Stimulated activated CD4-positive, alpha-beta T cell treated with anti-CD3 and anti-CD28 coated beads, Interleukin-1b, Interleukin-23, amount 100 ng/mL, for 24 hours (primary cell): ENCODE measurements around the gene WSCD2.

Experiments
- DNase-seq, 4 experiments: peaks; one replicate each; pipeline ENCODE4 v3.0.0-alpha.2; 2020; ENCODE audit warnings: low read depth in 4 of 4, low spot score in 1 of 4

Gene WSCD2

DNA sequence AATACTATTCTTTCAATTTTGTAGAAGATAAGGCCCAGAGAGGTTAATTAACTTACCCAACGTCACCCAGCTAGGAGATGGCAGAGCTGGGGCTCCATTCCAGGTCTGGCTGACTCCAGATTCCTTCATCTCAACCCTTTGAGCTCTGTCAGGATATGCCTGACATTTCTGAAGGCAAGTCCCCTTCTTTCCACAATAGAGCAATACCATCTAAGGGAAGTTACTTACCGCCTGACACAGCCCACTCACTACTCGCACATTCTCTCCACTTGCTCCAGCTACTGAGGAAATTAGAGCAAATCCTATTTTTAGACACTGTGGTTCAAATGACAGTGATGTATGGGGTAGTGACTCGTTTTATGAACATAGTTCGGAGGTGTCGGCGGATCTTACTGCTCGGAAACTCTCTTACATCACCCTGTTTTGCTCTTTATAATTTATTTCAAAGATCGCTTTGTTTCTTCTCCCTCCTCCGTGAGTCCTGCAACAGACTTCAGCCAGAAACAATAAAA is 2.0 kb upstream of the WSCD2 start:
- no peak for DNase-seq

DNA sequence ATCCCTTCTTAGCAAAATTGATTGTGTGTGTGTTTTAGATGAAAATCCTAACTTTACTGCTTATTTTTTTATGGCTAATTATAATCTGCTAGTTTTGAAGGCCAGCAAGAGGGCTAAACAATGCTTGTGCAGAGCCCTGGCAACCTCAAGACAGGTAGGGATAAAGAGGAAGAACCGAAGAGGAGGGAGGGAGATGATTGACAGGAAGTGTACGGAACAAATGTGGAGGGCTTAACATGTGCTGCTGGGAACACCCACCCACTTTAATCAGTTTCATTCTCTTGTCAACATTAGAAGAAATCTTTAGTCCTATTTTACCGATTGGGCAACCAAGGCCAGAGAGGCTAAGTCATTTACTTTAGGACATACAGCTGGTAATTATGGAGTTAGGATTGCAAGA is 1.4 kb upstream of the WSCD2 start:
- no peak for DNase-seq

DNA sequence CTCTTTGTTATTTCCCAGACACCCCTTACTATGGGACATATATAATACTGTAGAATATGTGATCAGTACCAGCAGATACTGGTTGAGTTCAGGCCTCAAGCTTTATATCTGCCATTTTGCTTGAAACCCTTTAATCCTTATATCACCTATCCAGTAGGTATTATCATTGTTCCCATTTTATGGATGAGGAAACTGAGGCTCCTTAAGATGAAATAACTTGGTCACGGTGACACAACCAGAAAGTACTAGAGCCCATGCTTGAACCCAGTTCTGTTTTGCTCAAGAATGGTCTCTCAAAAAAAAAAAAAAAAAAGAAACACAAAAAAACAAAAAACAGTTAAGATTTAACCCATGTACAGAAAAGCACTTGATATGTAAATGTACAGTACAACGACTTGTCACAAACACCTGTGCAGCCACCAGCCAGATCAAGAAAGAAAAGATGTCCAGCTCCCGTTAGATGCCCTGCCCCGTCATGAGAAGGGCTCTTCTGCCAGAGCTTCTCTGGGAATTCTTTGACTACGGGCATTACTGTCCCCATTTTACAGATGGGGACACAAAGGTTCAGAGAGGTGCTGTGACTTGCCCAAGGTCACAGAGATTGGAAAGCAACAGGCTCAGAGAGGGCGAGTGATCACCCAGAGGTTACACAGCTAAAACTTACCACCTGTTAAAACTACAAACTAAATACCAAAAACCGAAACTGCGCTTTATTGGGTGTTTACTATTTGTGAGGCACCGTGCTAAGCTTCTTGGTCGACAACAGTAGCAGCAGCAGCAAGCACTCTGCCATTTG is 669 bp upstream of the WSCD2 start:
- DNase-seq: no peak

DNA sequence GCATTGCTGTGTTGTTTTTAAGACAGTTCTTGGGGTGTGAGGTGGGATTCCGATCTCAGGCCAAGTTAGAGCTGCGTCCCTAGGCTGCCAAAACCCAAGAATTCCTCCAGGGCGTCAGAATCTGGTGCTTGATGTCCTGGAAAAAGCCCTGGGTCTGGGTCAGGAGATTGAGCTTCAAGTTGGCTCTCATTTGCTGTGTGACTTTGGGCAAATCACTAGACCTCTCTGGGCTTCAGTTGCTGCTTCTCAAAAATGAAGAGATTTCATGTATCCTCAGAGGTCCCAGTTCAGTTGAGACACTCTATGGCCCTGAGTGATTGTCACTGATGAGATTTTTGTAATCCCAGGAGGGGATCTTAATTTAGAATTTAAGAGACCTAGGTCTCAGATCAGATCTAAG is 1.9 kb downstream of the WSCD2 start:
- no peak for DNase-seq

GRCh38 chr12:108131657-108132126 is 2.6 kb downstream of the WSCD2 start:
- no peak for DNase-seq

- DNase-seq: no peak
Observed at GRCh38 chr12:108133482-108133881, 4.4 kb downstream of the WSCD2 start.

- no peak for DNase-seq
Observed at GRCh38 chr12:108134744-108135143, 5.7 kb downstream of the WSCD2 start.

DNA sequence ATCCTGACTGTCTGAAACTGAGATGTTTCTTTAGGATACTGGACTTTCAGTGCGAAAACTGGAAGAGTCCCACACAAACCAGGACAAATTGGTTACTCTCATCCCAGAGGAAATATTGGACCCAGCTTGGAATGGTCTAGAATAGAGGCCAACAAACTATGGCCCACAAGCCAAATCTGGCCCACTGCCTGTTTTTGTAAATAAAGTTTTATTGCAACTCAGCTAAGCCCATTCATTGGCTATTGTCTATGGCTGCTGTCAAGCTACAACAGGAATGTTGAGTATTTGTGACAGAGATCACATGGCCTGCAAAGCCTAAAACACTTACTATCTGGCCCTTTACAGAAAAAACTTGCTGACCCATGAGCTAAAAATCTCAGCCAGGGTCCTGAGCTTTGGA is 6.5 kb downstream of the WSCD2 start:
- DNase-seq: no peak

DNA sequence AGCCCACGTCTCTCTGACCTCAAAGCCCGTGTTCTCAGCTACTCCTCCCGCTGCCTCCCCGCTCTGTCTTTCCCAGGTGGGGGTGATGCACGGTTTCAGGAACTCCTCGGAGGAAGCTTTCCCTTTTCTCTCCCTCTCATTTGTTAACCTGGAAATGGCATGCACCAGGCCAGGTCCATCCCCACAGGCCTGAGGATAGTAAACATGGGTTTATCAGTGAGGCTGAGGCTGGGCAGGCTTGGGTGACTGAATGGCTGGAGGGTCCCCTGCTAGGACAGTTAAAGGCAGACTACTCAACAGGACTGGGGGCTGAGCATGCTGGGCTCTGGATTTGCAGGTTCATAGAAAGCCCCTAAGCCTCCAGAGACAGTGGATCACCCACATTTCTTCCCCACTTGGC is 7.6 kb downstream of the WSCD2 start:
- DNase-seq: no peak

- DNase-seq: no peak
Observed at GRCh38 chr12:108139454-108139853, 10.4 kb downstream of the WSCD2 start.

DNA sequence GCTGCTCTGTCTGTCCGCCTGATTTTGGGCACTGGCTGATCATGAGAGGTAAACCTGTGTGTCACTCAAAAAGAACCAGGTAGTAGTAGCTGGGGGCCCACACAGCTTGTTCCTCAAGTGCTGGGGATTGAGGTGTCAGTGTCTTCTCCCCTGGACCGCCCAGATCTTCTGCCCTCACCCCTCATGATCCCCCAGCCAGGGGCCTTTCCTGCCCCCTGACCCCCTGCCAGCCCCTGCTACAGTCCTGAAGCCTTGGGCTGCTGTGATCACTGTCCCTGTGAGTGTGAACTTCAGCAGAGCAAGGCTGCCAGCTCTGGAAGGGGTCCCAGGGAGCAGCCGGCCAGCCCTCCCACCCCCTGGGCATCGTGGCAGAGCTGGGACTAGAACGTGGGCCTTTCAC is 11.4 kb downstream of the WSCD2 start:
- no peak for DNase-seq

DNA sequence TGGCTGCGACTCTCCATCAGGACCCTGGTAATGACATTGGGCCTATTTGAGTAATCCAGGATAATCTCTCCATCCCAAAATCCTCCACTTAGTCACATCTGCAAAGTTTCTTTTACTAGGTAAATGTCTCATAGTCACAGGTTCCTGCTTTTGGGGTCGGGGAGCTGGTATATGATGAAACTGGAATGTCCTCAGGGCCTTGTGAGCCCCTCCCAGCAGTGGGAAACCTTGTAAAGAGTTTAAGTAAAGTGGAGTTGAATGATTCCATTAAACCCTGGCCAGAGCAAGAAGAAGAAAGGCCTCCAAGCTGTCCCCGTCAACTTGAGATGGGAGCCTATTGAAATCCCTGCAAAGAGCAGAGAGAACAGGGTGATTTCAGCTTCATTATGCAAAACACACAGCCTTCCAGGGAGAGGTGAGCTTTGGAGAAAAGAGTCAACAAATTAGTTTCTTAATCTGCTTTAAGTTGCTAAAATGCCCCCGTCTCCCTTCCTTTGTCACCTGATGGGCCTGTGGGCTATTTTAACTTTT is 12.6 kb downstream of the WSCD2 start:
- DNase-seq: no peak

GRCh38 chr12:108143144-108143543 is 14.1 kb downstream of the WSCD2 start:
- no peak for DNase-seq

GRCh38 chr12:108144080-108144479 is 15.0 kb downstream of the WSCD2 start:
- no peak for DNase-seq

DNA sequence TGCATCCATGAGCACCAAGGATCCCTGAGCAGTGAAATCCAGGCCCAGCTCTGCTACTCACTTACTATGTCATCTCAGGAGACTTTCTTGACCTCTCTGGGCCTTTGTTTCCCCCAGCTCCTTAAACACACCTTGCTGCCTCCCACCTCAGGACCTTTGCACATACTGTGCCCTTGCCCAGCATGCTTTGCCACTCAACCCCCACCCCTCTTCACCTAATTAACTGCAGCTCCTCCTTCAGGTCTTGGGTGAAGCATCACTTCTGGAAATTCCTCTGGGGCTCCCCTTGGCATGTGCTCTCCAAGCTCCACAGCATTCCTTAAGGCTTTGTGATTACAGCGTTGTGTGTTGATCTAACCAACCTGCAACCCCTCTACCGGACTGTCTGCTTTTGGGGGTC is 15.9 kb downstream of the WSCD2 start:
- DNase-seq: no peak

GRCh38 chr12:108146035-108146893 is 17.2 kb downstream of the WSCD2 start:
- DNase-seq: no peak

DNA sequence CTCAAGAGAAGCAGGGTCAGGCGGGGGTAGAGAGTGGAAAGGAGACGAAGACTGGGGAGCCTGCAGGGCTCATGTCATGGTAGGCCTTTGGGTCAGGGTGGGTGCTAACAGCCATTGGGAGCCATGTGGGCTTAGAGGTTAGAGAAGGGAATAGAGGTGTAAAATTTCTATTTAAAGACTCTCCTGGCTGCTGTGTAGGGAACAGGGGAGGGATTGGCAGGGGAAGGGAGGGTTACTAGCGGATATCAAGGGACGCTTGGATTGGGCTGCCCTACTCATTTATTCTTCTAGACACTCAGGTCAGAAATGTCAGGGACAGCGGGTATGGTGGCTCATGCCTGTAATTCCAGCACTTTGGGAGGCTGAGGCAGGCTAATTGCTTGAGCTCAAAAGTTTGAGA is 18.2 kb downstream of the WSCD2 start:
- no peak for DNase-seq

DNA sequence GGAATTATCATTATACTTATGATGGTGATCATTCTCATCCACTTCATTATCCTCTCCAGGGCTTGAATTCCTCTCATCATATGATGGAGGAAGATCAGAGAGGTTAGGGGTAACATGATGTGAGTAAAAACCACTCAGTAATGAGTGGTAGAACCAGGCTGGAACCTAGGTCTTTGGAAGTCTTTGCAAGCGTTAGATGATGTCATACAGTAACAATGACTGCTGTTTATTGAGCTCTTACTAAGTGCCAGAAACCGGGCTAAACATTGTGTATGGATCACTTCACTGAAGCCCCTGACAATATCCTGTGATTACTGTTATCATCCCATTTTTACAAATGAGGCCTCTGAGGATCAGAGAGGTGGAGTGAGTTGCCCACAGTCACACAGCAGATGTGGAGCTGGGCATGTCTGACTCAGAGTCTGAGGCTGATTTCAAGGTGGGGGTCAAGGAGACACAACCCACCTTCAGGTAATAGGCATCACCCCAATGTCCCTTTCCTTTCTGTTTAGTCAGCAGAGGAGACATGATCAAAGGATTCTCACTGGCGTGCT is 19.5 kb downstream of the WSCD2 start:
- no peak for DNase-seq

- no peak for DNase-seq
Observed at GRCh38 chr12:108150436-108150835, 21.3 kb downstream of the WSCD2 start.

DNA sequence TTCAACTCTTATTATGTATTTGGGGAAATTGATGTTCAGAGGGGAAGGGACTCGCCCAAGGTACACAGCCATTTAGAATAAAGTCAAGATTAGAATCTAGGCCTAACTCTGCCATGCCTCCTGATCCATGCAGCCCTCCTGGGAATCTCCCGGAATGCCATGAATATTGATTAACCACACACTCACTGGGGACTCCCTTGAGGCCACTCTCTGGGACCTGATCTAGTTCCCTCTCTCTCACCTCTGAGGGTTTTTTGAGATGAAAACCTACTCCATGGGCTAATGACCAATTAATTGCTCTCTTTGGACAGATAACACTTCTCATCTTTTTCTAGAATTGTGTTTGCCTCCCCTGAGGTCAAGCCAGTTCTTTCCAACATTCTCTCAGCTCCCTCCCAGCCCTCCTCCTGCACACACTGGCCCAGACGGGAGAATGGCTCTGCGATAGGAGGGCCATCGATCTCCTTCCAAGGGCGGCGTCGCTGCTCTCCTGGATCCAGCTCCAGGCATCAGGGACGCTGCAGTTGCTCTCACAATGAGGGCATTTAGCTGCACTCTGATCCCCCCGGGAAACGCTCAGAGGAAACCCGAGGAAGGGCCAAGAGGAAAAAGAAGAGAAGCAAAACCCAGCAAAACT is 22.6 kb downstream of the WSCD2 start:
- no peak for DNase-seq

DNA sequence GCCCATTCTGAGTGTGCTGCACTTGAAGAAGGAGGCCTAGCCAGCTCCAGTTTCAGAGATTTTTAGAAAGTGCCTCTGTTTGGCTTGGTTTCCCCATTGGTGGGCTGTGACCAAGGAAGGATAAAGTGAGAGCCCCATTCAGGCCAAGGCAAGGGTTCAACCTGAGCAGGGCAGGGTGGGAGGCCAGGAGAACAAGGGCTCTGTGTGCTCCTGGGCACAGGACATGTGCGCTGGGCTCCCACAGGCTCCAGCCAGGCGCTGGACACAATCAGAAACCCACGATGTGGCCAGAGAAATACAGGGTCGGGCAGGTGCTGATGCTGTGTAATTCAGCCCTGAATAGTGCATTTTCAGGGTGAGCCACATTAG is 23.1 kb downstream of the WSCD2 start:
- no peak for DNase-seq
